ENCODE results near the gene CDK13. TPM values are rescaled to one million over a fixed set of nuclear protein-coding genes. Genes with fewer than 3 reads are reported as not detected.

The CDK13 gene
- total and polyA plus RNA-seq, 8 donors = 38.0 to 79.8 (median 72.4) TPM

DNA sequence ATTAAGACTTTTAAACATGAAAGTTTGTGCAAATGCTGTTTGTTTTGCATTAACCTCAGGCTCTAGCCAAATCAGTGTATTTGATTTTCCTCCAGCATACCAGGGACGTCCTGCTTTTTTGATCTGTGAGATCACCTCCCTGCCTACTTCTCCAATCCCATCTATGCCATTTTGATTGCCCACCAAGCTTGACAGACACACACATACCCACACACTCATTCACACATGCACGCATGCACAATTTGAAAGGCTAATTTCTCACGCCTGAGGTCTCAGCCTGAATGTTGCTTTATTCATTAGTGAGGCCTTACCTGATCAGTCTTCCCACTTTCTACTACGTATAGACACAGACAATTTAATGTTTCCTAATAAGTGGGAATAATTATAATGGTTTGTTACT lies 53.5 kb downstream of the CDK13 start:
- TF ChIP-seq, protein P1, sequence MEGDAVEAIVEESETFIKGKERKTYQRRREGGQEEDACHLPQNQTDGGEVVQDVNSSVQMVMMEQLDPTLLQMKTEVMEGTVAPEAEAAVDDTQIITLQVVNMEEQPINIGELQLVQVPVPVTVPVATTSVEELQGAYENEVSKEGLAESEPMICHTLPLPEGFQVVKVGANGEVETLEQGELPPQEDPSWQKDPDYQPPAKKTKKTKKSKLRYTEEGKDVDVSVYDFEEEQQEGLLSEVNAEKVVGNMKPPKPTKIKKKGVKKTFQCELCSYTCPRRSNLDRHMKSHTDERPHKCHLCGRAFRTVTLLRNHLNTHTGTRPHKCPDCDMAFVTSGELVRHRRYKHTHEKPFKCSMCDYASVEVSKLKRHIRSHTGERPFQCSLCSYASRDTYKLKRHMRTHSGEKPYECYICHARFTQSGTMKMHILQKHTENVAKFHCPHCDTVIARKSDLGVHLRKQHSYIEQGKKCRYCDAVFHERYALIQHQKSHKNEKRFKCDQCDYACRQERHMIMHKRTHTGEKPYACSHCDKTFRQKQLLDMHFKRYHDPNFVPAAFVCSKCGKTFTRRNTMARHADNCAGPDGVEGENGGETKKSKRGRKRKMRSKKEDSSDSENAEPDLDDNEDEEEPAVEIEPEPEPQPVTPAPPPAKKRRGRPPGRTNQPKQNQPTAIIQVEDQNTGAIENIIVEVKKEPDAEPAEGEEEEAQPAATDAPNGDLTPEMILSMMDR (IDR thresholded peaks at IDR 0.05) = no peak
- Histone ChIP-seq H3K9me3 (no peaks in the 10 kb centered on the region), H3K4me1 (no peaks in the 10 kb centered on the region), H3K27ac (no peak overlapping the region), H3K27me3 (no peaks in the 10 kb centered on the region), H3K36me3 (peaks cover 0 to 12% of the 10 kb centered on the region in 2 donors), H3K4me3 (no peak overlapping the region)
- ATAC-seq (no peak), DNase-seq (no peak)
- intact Hi-C loops (cut with DNase I) = no loop called here

DNA sequence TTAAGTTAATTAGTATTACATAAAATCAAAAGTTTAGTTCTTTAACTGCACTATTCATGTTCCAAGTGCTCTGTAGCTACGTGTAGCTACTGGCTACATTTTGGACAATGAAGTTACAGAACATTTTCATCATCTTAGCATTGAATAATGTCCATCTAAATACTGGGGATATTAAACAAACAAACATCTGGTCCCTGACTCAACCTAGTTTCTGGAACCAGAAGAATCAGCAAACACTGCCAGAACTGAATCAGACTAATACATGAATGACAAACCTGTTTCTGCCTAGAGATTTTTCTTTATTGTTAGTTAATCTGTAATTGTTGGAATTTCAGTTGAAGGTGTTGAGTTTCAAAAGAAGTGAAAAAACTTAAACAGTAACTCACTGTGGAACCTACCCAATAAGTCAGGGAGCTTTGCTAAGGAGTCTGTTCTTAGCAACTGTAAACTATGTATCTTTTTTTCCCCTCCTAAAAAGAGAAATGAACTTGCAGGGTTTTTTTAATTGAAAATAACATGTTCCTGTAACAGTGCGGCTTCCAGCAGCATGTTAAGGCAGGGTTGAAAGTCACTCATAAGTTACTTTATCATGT lies 58.3 kb downstream of the CDK13 start:
- ATAC-seq = no peak
- H3K27ac ChIP-seq = no peak overlapping the region
- peaks cover 0 to 15% of the 10 kb centered on the region in 2 donors for H3K36me3 ChIP-seq
- no peaks in the 10 kb centered on the region for H3K27me3 ChIP-seq
- H3K4me3 ChIP-seq = no peak overlapping the region
- no peaks in the 10 kb centered on the region for H3K9me3 ChIP-seq
- TF ChIP-seq, protein P1 (IDR thresholded peaks at IDR 0.05) = no peak
- peaks cover 0 to 5% of the 10 kb centered on the region in 2 donors for H3K4me1 ChIP-seq
- intact Hi-C loops (cut with DNase I) = no loop called here
- DNase-seq = peak in 1 of 4 donors; percentile 19

DNA sequence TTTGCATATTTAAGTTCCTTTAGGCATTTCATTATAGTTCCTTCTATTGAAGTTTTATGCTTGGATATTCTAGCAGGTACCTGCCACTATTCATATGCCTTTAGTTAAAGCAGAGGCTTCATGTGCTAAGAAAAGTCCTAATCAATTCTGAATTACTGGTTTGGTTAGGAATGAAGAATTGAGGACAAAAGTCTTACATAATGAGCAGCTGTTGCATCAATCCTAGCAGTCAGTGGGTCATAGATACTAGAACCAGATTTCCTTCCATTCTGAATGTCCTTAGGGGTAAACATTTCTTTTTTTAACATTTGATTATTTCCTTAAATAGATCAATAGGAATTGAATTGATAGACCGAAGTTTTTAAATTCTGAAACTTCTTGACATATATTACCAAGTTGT lies 59.2 kb downstream of the CDK13 start:
- H3K9me3 ChIP-seq = no peaks in the 10 kb centered on the region
- TF ChIP-seq, protein P1 (IDR thresholded peaks at IDR 0.05) = no peak
- intact Hi-C loops (cut with DNase I) = no loop called here

DNA sequence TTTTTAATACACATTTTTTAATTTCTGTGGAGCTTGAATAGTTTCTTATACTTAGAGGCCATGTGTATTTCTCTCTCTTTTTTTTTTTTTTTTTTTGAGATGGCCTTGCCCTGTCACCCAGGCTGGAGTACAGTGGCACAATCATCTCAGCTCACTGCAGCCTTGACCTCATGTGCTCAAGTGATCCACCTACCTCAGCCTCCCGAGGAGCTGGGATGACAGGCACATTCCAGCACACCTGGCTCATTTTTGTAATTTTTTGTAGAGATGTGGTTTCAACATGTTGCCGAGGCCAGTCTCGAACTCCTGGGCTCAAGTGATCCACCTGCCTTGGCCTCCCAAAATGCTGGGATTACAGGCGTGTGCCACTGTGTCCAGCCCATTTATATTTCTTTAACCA lies 64.3 kb downstream of the CDK13 start:
- no peak for DNase-seq
- Histone ChIP-seq H3K4me3 (no peak overlapping the region), H3K4me1 (peaks cover 5 to 16% of the 10 kb centered on the region in 2 donors), H3K9me3 (no peaks in the 10 kb centered on the region), H3K27ac (no peak overlapping the region), H3K36me3 (peaks cover 0 to 12% of the 10 kb centered on the region in 2 donors), H3K27me3 (no peaks in the 10 kb centered on the region)
- ATAC-seq = no peak
- TF ChIP-seq, protein P1 (IDR thresholded peaks at IDR 0.05) = no peak
- intact Hi-C loops (cut with DNase I) = no loop called here

More for the DNA sequence above, 59.2 kb downstream of the CDK13 start:
- H3K27ac ChIP-seq = no peak overlapping the region
- H3K4me3 ChIP-seq = no peak overlapping the region
- peaks cover 0 to 6% of the 10 kb centered on the region in 2 donors for H3K4me1 ChIP-seq
- peaks cover 0 to 15% of the 10 kb centered on the region in 2 donors for H3K36me3 ChIP-seq
- ATAC-seq = no peak
- no peaks in the 10 kb centered on the region for H3K27me3 ChIP-seq
- DNase-seq = no peak

DNA sequence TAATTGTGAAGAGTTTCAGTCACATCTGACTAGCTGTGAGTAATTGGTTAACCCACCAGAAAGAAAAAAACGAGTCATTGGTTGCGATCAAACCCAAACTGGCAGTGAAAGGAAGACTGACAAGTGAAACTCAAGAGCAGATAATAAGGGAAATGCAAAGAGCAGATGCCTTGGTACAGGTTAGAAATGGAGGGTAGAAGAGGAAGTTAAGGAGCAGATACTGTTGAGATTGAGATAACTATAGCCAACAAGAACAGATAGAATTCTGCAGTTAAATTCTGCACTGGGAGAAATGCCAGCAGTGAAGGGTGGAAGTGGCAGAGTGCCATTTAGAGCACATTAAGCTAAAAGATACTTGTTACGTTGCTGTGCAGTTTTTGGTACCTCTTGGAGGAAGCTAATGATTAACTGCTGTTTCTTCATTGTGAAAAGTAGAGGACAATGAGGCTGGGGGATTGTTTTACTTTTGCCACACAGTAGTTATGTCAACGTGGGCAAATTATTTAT lies 65.8 kb downstream of the CDK13 start:
- H3K36me3 ChIP-seq = peaks cover 0 to 4% of the 10 kb centered on the region in 2 donors
- TF ChIP-seq, protein P1 (IDR thresholded peaks at IDR 0.05) = no peak
- H3K4me3 ChIP-seq = no peak overlapping the region
- peak; percentile 65 for ATAC-seq
- no peaks in the 10 kb centered on the region for H3K9me3 ChIP-seq
- peaks cover 5 to 16% of the 10 kb centered on the region in 2 donors for H3K4me1 ChIP-seq
- peak in 2 of 4 donors; percentile 27 to 63 for DNase-seq
- intact Hi-C loops (cut with DNase I) = no loop called here
- no peak overlapping the region for H3K27ac ChIP-seq
- no peaks in the 10 kb centered on the region for H3K27me3 ChIP-seq
